HEK293 (cell line): ENCODE measurements around the gene CCDC158.
A peak's percentile ranks its signal among the peaks of the same experiment; 100 is the strongest.

Source experiments
- CTCF ChIA-PET: fragments of 350-600 bp; formaldehyde crosslinking; extraction: SDS; loops from one replicate; lab custom pipeline; 2021; ENCODE audit warnings: antibody characterized with exemption; lab: Yijun Ruan, JAX
- POLR2A ChIA-PET: fragments of 300-600 bp; formaldehyde crosslinking; extraction: SDS; loops from one replicate; lab custom pipeline; 2020; ENCODE audit warnings: antibody characterized with exemption, inconsistent platforms; lab: Yijun Ruan, JAX
- H3K27ac ChIP-seq: fragments of 200-500 bp; sonication (Bioruptor generic); 2 replicates; pipeline ENCODE4 v1.5.1; 2014; ENCODE audit warnings: low read depth, low read length, control low read depth, inconsistent platforms; ENCODE audit errors: extremely low read depth
- H3K36me3 ChIP-seq, 2 experiments: fragments of 200-500 bp in 1 of 2; sonication (Bioruptor generic) in 1 of 2; 1 replicate in 1 of 2; 2 replicates in 1 of 2; pipeline ENCODE4 v1.5.1; 2014 to 2017; ENCODE audit warnings: inconsistent platforms in 2 of 2, low read length in 2 of 2; ENCODE audit not compliant: control insufficient read depth in 2 of 2, insufficient read depth in 1 of 2
- H3K4me1 ChIP-seq: fragments of 200-500 bp; sonication (Bioruptor generic); 2 replicates; pipeline ENCODE4 v1.5.1; 2014; ENCODE audit warnings: mild to moderate bottlenecking, low read length, inconsistent platforms; ENCODE audit not compliant: control insufficient read depth, insufficient read depth
- H3K4me3 ChIP-seq: 2 replicates; pipeline ENCODE4 v1.5.1; 2011; ENCODE audit warnings: low read depth, mild to moderate bottlenecking, control low read depth, low read length, moderate library complexity
- H3K9me3 ChIP-seq: fragments of 200-500 bp; sonication (Bioruptor generic); 2 replicates; pipeline ENCODE4 v1.5.1; 2014; ENCODE audit warnings: low read depth, low read length, inconsistent platforms; ENCODE audit not compliant: control insufficient read depth, insufficient read depth
- OSR2 ChIP-seq: fragments of 450-650 bp; formaldehyde crosslinking; IDR thresholded peaks from 2 replicates; pipeline ENCODE4 v1.5.1; 2016; ENCODE audit warnings: missing biosample characterization, missing genetic modification characterization
- PRDM10 ChIP-seq: fragments of 450-650 bp; formaldehyde crosslinking; IDR thresholded peaks from 2 replicates; pipeline ENCODE4 v1.5.1; 2016; ENCODE audit warnings: missing biosample characterization, missing genetic modification characterization
- WT1 ChIP-seq: fragments of 450-650 bp; formaldehyde crosslinking; IDR thresholded peaks from 2 replicates; pipeline ENCODE4 v1.5.1; 2016; ENCODE audit warnings: missing biosample characterization, missing genetic modification characterization
- ZBTB17 ChIP-seq: fragments of 450-650 bp; formaldehyde crosslinking; IDR thresholded peaks from 2 replicates; pipeline ENCODE4 v1.5.1; 2016; ENCODE audit warnings: missing biosample characterization, missing genetic modification characterization
- ZNF18 ChIP-seq: fragments of 450-650 bp; formaldehyde crosslinking; IDR thresholded peaks from 2 replicates; pipeline ENCODE4 v1.5.1; 2016; ENCODE audit warnings: missing biosample characterization, missing genetic modification characterization
- ZNF24 ChIP-seq: fragments of 450-650 bp; formaldehyde crosslinking; IDR thresholded peaks from 2 replicates; pipeline ENCODE4 v1.5.1; 2016; ENCODE audit warnings: missing biosample characterization, missing genetic modification characterization
- ZNF274 ChIP-seq, 2 experiments: fragments of 200-500 bp in 1 of 2; fragments of 450-650 bp in 1 of 2; sonication (Bioruptor generic) in 1 of 2; formaldehyde crosslinking in 1 of 2; IDR thresholded peaks; 2 replicates each; pipeline versions ENCODE4 v1.5.1 to v1.6.1; 2014 to 2016; ENCODE audit warnings: borderline replicate concordance in 1 of 2, inconsistent platforms in 1 of 2, low read length in 1 of 2, missing biosample characterization in 1 of 2, missing genetic modification characterization in 1 of 2
- ZNF311 ChIP-seq: fragments of 450-650 bp; formaldehyde crosslinking; IDR thresholded peaks from 2 replicates; pipeline ENCODE4 v1.5.1; 2017; ENCODE audit warnings: missing biosample characterization, missing genetic modification characterization, borderline replicate concordance
- ZNF521 ChIP-seq: fragments of 450-650 bp; formaldehyde crosslinking; IDR thresholded peaks from 2 replicates; pipeline ENCODE4 v1.5.1; 2017; ENCODE audit warnings: missing biosample characterization, mild to moderate bottlenecking, missing genetic modification characterization
- ZNF692 ChIP-seq: fragments of 450-650 bp; formaldehyde crosslinking; IDR thresholded peaks from 2 replicates; pipeline ENCODE4 v1.5.1; 2016; ENCODE audit warnings: missing biosample characterization, missing genetic modification characterization
- ZNF747 ChIP-seq: fragments of 450-650 bp; formaldehyde crosslinking; IDR thresholded peaks from 2 replicates; pipeline ENCODE4 v1.5.1; 2016; ENCODE audit warnings: missing biosample characterization, missing genetic modification characterization
- ZSCAN4 ChIP-seq: fragments of 450-650 bp; formaldehyde crosslinking; IDR thresholded peaks from 2 replicates; pipeline ENCODE4 v1.5.1; 2017; ENCODE audit warnings: missing biosample characterization, missing genetic modification characterization

The CCDC158 gene

GRCh38 chr4:76311896-76312331 is 109.0 kb downstream of the CCDC158 start:
- POLR2A ChIA-PET, result no interaction called here
- Histone ChIP-seq H3K4me1 (no peaks in the 10 kb centered on the region), H3K27ac (no peak overlapping the region), H3K36me3 (peaks cover 0 to 17% of the 10 kb centered on the region in 2 experiments; a peak in 1 of 3 replicates), H3K9me3 (no peaks in the 10 kb centered on the region), H3K4me3 (no peak overlapping the region)
- CTCF ChIA-PET, result interaction anchor here (1.1 kb wide), 1 partner anchor 398 kb away, joined by 3 read pairs; no protein-coding TSS in a partner anchor
- TF ChIP-seq WT1 (tag by site-specific recombination) (no peak), ZBTB17 (tag by site-specific recombination) (peak; percentile 64), PRDM10 (tag by site-specific recombination) (0 out of 2 replicates have a peak, but pooled peaks have one; percentile 19)

- CTCF ChIA-PET, result no interaction called here
- H3K9me3 ChIP-seq, result no peaks in the 10 kb centered on the region
- H3K4me3 ChIP-seq, result no peak overlapping the region
- H3K27ac ChIP-seq, result no peak overlapping the region
- H3K4me1 ChIP-seq, result no peaks in the 10 kb centered on the region
- TF ChIP-seq OSR2 (tag by site-specific recombination) (no peak), PRDM10 (tag by site-specific recombination) (peak; percentile 45)
- POLR2A ChIA-PET, result no interaction called here
- peaks cover 0 to 17% of the 10 kb centered on the region in 2 experiments; a peak in 1 of 3 replicates for H3K36me3 ChIP-seq
Measured at GRCh38 chr4:76310683-76311082, 110.3 kb downstream of the CCDC158 start.

- no peaks in the 10 kb centered on the region for H3K9me3 ChIP-seq
- no peaks in the 10 kb centered on the region for H3K4me1 ChIP-seq
- POLR2A ChIA-PET, result no interaction called here
- no peak overlapping the region for H3K4me3 ChIP-seq
- CTCF ChIA-PET, result no interaction called here
- H3K36me3 ChIP-seq, result peaks cover 0 to 17% of the 10 kb centered on the region in 2 experiments; a peak in 1 of 3 replicates
- H3K27ac ChIP-seq, result no peak overlapping the region
- TF ChIP-seq ZNF692 (no peak), ZSCAN4 (tag by site-specific recombination) (no peak), ZNF24 (tag by site-specific recombination) (no peak), WT1 (tag by site-specific recombination) (no peak), ZNF274 (IDR thresholded peaks at IDR 0.05; ENCODE audit: low read length) (no peak), ZNF274 (tag by site-specific recombination; IDR thresholded peaks at IDR 0.05; ENCODE audit: borderline replicate concordance) (no peak), ZNF18 (tag by site-specific recombination) (no peak), ZNF521 (tag by site-specific recombination) (no peak), ZNF747 (tag by site-specific recombination) (no peak), ZNF311 (tag by site-specific recombination) (no peak)
Measured at GRCh38 chr4:76309939-76310550, 110.9 kb downstream of the CCDC158 start.
